Caco-2 (cell line): Measurements from ENCODE around the gene LKAAEAR1. TPM values are rescaled to one million over a fixed set of nuclear protein-coding genes. Genes with fewer than 3 reads are reported as not detected.

ENCODE experiments used
- BruUV-seq: library from RNA; stranded (reverse); fragments of 400-500 nt; replicated peaks from 2 replicates; lab custom pipeline; 2021; lab: Mats Ljungman, UMichigan
- CTCF ChIA-PET: fragments of 300-600 bp; sonication (Branson Sonifier 250); formaldehyde crosslinking; loops from one replicate; lab custom pipeline; 2022; ENCODE audit warnings: antibody characterized with exemption; lab: Charles Lee
- POLR2A ChIA-PET: fragments of 300-600 bp; sonication (Branson Sonifier 250); formaldehyde crosslinking; loops from one replicate; lab custom pipeline; 2022; ENCODE audit warnings: antibody characterized with exemption; lab: Charles Lee
- DNase-seq, 2 experiments: peaks; one replicate each; pipeline versions ENCODE4 v3.0.0 to v3.0.0-alpha.2; 2020 to 2022
- H3K27me3 ChIP-seq: replicated peaks from 2 replicates; pipeline ENCODE4 v1.6.0; 2011; ENCODE audit warnings: low read length; ENCODE audit not compliant: control insufficient read depth, insufficient read depth
- H3K36me3 ChIP-seq: 2 replicates; pipeline ENCODE4 v1.5.1; 2011; ENCODE audit warnings: low read length; ENCODE audit not compliant: control insufficient read depth, insufficient read depth
- H3K4me1 ChIP-seq: fragments of 250-450 bp; sonication (Bioruptor Pico); 2 replicates; pipeline ENCODE4 v1.5.1; 2020; ENCODE audit warnings: mild to moderate bottlenecking
- H3K4me3 ChIP-seq: 2 replicates; pipeline ENCODE4 v1.5.1; 2011; ENCODE audit warnings: low read depth, mild to moderate bottlenecking, control low read depth, low read length
- H3K9me3 ChIP-seq: fragments of 250-450 bp; sonication (Bioruptor Pico); 2 replicates; pipeline ENCODE4 v1.5.1; 2020; ENCODE audit warnings: mild to moderate bottlenecking, moderate library complexity
- H3K27ac Mint-ChIP-seq: one replicate; pipeline ENCODE4 v1.8.0; 2022; ENCODE audit warnings: mixed read lengths; ENCODE audit not compliant: unreplicated experiment
- H3K27me3 Mint-ChIP-seq: one replicate; pipeline ENCODE4 v1.8.0; 2022; ENCODE audit warnings: mixed read lengths; ENCODE audit not compliant: insufficient read depth, unreplicated experiment
- H3K36me3 Mint-ChIP-seq: one replicate; pipeline ENCODE4 v1.8.0; 2022; ENCODE audit warnings: mild to moderate bottlenecking, mixed read lengths; ENCODE audit not compliant: insufficient read depth, unreplicated experiment
- H3K4me1 Mint-ChIP-seq: one replicate; pipeline ENCODE4 v1.8.0; 2022; ENCODE audit warnings: low read depth, mixed read lengths; ENCODE audit not compliant: unreplicated experiment
- H3K4me3 Mint-ChIP-seq: one replicate; pipeline ENCODE4 v1.8.0; 2022; ENCODE audit warnings: mild to moderate bottlenecking, moderate library complexity, mixed read lengths; ENCODE audit not compliant: unreplicated experiment
- H3K9me3 Mint-ChIP-seq: one replicate; pipeline ENCODE4 v1.8.0; 2022; ENCODE audit warnings: mixed read lengths; ENCODE audit not compliant: unreplicated experiment
- intact Hi-C: fragments of 100-400 bp; cut with micrococcal nuclease; formaldehyde crosslinking; loops from one replicate; pipeline ENCODE4 v1.10.0; 2022; ENCODE audit not compliant: unreplicated experiment
- total RNA-seq: library from RNA; stranded (reverse); gene quantifications from 2 replicates; pipeline ENCODE4 v1.2.3, GENCODE V29; 2022
- TF ChIP-seq, protein P1 (sequence below), 2 experiments: fragments of 200-600 bp in 1 of 2; IDR thresholded peaks; 1 replicate in 1 of 2; 2 replicates in 1 of 2; pipeline versions ENCODE4 v1.5.1 to v1.8.0; 2011 to 2022; ENCODE audit warnings: antibody characterized with exemption in 1 of 2, control low read depth in 1 of 2, inconsistent platforms in 1 of 2, low read depth in 1 of 2, low read length in 1 of 2, mild to moderate bottlenecking in 1 of 2, moderate library complexity in 1 of 2; ENCODE audit not compliant: insufficient read depth in 1 of 2, severe bottlenecking in 1 of 2, unreplicated experiment in 1 of 2

LKAAEAR1 gene
- total RNA-seq, 1 experiment from 2014 or later: not detected

DNA sequence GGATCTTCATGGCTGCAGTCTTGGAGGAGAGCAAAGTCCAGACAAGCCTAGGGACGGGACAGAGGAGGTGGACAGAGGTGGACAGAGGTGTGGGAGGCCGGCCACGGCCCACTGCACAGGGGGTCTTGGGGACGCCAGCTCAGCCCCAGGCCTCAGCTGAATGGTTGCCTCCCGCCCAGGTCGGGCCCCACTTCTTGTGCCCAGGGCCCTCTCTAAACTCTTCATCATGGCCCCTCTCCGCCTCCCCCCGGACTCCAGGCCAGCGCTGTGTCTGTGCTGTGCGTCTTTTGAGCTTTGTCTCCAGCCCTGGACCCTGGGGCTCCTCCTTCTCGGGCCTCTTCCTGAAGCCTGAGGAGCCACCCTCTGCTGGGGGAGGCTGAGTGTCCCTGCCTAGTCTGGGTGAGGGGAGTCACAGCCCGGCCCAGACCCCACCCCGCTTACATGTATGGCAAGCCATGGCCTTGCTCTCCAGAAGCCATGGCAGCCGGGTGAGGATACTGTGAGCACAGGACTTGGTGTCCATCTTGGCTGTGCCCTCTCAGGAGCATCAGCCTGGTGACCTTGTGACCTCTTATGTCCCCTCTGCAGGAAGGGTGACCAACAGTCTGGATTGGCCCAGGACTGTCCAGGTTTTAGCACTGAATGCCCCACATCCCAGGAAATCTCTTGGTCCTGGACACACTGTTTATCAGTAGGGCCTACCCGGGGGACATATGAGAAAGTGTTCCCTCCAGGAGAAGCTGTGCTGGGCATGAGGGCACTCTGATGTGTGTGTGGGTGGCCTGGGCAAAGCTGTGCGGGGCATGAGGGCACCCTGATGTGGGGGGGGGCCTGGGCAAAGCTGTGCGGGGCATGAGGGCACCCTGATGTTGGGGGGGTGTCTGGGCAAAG is 32.6 kb upstream of the LKAAEAR1 start:
- Mint-ChIP-seq H3K4me1 (no peaks in the 10 kb centered on the region), H3K9me3 (no peaks in the 10 kb centered on the region), H3K4me3 (no peak overlapping the region), H3K27ac (no peak overlapping the region), H3K27me3 (peaks cover 9% of the 10 kb centered on the region), H3K36me3 (peaks cover 7% of the 10 kb centered on the region)
- CTCF ChIA-PET: interaction anchor here (0.5 to 2.7 kb wide), 6 partner anchors 15 to 1869 kb away, joined by 3 to 15 read pairs (median 6); partner anchors contain the start of gene LKAAEAR1
- Histone ChIP-seq H3K4me1 (no peaks in the 10 kb centered on the region), H3K4me3 (no peak overlapping the region), H3K9me3 (no peaks in the 10 kb centered on the region), H3K27me3 (no peaks in the 10 kb centered on the region), H3K36me3 (no peaks in the 10 kb centered on the region)
- no TSS peak for BruUV-seq
- TF ChIP-seq, protein P1, sequence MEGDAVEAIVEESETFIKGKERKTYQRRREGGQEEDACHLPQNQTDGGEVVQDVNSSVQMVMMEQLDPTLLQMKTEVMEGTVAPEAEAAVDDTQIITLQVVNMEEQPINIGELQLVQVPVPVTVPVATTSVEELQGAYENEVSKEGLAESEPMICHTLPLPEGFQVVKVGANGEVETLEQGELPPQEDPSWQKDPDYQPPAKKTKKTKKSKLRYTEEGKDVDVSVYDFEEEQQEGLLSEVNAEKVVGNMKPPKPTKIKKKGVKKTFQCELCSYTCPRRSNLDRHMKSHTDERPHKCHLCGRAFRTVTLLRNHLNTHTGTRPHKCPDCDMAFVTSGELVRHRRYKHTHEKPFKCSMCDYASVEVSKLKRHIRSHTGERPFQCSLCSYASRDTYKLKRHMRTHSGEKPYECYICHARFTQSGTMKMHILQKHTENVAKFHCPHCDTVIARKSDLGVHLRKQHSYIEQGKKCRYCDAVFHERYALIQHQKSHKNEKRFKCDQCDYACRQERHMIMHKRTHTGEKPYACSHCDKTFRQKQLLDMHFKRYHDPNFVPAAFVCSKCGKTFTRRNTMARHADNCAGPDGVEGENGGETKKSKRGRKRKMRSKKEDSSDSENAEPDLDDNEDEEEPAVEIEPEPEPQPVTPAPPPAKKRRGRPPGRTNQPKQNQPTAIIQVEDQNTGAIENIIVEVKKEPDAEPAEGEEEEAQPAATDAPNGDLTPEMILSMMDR (IDR thresholded peaks at IDR 0.05; ENCODE audit: insufficient read depth in 1 of 2, low read depth in 1 of 2, low read length in 1 of 2, severe bottlenecking in 1 of 2, unreplicated experiment in 1 of 2): no peak
- intact Hi-C loops: no loop called here
- POLR2A ChIA-PET: no interaction called here
- peak; percentile 10 to 56 for DNase-seq

DNA sequence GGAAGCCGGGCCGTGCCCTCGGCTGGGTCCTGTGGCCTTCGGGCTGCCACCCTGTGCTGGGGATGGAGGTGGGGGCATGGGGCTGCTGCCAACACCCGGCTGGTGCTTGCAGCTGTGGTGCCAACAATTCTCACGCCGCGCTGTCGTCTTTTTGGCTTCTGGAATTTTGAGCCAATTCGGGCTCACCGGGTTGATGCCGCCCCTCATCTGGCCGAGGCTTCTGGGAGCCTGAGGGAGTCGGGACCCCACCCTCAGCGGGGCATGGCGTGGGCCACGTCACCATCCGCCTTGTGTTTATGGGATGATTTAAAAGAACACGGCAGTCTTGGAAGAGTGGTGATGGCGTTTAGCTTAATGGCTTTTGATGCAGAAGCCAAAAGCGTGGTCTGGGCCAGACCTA is 31.8 kb upstream of the LKAAEAR1 start:
- Mint-ChIP-seq H3K9me3 (no peaks in the 10 kb centered on the region), H3K4me1 (no peaks in the 10 kb centered on the region), H3K4me3 (no peak overlapping the region), H3K36me3 (peaks cover 7% of the 10 kb centered on the region), H3K27me3 (peaks cover 4% of the 10 kb centered on the region), H3K27ac (no peak overlapping the region)
- H3K9me3 ChIP-seq: no peaks in the 10 kb centered on the region
- ChIA-PET CTCF (interaction anchor here (2.2 to 2.7 kb wide), 2 partner anchors 14 to 33 kb away, joined by 11 to 15 read pairs; partner anchors contain the start of gene LKAAEAR1), POLR2A (interaction anchor here (0.6 kb wide), 1 partner anchor 37 kb away, joined by 3 read pairs; the partner anchor contains the start of gene RGS19)
- no peak overlapping the region for H3K4me3 ChIP-seq
- TF ChIP-seq, protein P1 (IDR thresholded peaks at IDR 0.05; ENCODE audit: insufficient read depth in 1 of 2, low read depth in 1 of 2, low read length in 1 of 2, severe bottlenecking in 1 of 2, unreplicated experiment in 1 of 2): no peak
- H3K36me3 ChIP-seq: no peaks in the 10 kb centered on the region
- no TSS peak for BruUV-seq
- peak in 1 of 2 experiments; percentile 3 for DNase-seq
- H3K27me3 ChIP-seq: no peaks in the 10 kb centered on the region
- no peaks in the 10 kb centered on the region for H3K4me1 ChIP-seq
- intact Hi-C loops: no loop called here

DNA sequence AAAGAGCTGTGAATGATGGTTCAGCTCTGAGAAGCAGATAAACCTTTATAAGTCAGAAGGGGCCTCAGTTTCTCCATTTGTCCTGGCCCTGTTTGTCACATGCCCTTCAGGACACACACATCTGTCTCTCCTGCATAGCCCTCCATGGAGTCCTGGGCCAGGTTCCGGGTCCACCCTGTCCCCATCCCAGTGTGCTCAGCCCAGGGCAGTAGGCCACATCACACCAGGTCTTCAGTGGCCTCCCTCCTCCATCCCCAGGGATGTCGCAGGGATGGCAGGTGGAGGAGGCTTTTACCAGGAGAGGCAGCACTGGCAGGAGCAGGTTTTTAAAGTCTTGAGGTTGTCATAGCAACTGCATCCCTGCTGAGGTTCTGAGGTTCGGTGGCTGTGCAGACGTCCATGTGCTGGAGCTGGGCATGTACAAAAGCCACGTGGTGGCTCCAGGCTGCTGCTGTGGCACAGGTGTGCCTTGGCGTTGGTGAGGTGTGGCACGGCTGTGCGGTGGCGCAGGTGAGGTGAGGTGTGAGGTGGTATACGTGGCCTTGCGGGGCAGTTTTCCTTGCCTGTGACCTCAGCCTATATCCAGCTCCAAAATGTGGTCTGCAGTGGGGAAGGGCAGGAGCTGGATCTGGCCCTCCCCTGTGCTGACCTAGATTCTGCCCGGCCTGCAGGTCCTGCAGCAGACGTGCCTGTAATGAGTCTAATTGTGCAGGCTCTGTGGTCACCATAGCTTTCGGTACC is 31.1 kb upstream of the LKAAEAR1 start:
- TF ChIP-seq, protein P1 (IDR thresholded peaks at IDR 0.05; ENCODE audit: insufficient read depth in 1 of 2, low read depth in 1 of 2, low read length in 1 of 2, severe bottlenecking in 1 of 2, unreplicated experiment in 1 of 2): no peak
- H3K4me3 ChIP-seq: no peak overlapping the region
- H3K27me3 ChIP-seq: no peaks in the 10 kb centered on the region
- peaks cover 4% of the 10 kb centered on the region for H3K27me3 Mint-ChIP-seq
- H3K36me3 ChIP-seq: no peaks in the 10 kb centered on the region
- no peaks in the 10 kb centered on the region for H3K9me3 Mint-ChIP-seq
- no peaks in the 10 kb centered on the region for H3K4me1 Mint-ChIP-seq
- intact Hi-C loops: no loop called here
- ChIA-PET POLR2A (interaction anchor here (0.6 kb wide), 2 partner anchors 36 to 134 kb away, joined by 3 to 4 read pairs; partner anchors contain the start of gene RGS19), CTCF (interaction anchor here (2.2 to 2.7 kb wide), 2 partner anchors 13 to 32 kb away, joined by 11 to 15 read pairs; partner anchors contain the start of gene LKAAEAR1)
- DNase-seq: peak; percentile 11 to 46
- no peaks in the 10 kb centered on the region for H3K9me3 ChIP-seq
- no TSS peak for BruUV-seq
- no peaks in the 10 kb centered on the region for H3K4me1 ChIP-seq
- H3K27ac Mint-ChIP-seq: no peak overlapping the region
- peaks cover 6% of the 10 kb centered on the region for H3K36me3 Mint-ChIP-seq
- no peak overlapping the region for H3K4me3 Mint-ChIP-seq
